H9 (cell line): ENCODE results near the gene SLC27A1. TPM values are rescaled to one million over a fixed set of nuclear protein-coding genes. Genes with fewer than 3 reads are reported as not detected.

Source experiments
- DNase-seq: peaks from one replicate; pipeline ENCODE4 v3.0.0-alpha.2; 2017
- H2AFZ ChIP-seq: one replicate; pipeline ENCODE4 v1.6.1; 2013; ENCODE audit warnings: mild to moderate bottlenecking, low read length, control low read depth, moderate library complexity
- H2AK5ac ChIP-seq: 2 replicates; pipeline ENCODE4 v1.6.1; 2013; ENCODE audit warnings: low read length, control low read depth, mixed read lengths; ENCODE audit not compliant: insufficient read length
- H2BK120ac ChIP-seq: one replicate; pipeline ENCODE4 v1.6.1; 2013; ENCODE audit warnings: low read depth, mild to moderate bottlenecking, low read length, control low read depth, inconsistent platforms; ENCODE audit not compliant: poor library complexity, severe bottlenecking
- H2BK12ac ChIP-seq: 2 replicates; pipeline ENCODE4 v1.6.1; 2013; ENCODE audit warnings: low read length, control low read depth, mixed read lengths, low read depth; ENCODE audit not compliant: insufficient read length
- H2BK15ac ChIP-seq: 2 replicates; pipeline ENCODE4 v1.6.1; 2013; ENCODE audit warnings: low read depth, low read length, control low read depth
- H2BK20ac ChIP-seq: one replicate; pipeline ENCODE4 v1.6.1; 2013; ENCODE audit warnings: low read depth, mild to moderate bottlenecking, low read length, control low read depth, inconsistent platforms; ENCODE audit not compliant: poor library complexity, severe bottlenecking
- H2BK5ac ChIP-seq: 2 replicates; pipeline ENCODE4 v1.6.1; 2013; ENCODE audit warnings: low read length, control low read depth, mixed read lengths; ENCODE audit not compliant: insufficient read length
- H3K14ac ChIP-seq: 2 replicates; pipeline ENCODE4 v1.6.1; 2013; ENCODE audit warnings: low read length, control low read depth; ENCODE audit not compliant: insufficient read depth
- H3K18ac ChIP-seq: 2 replicates; pipeline ENCODE4 v1.6.1; 2013; ENCODE audit warnings: low read depth, mild to moderate bottlenecking, mixed read lengths, low read length, control low read depth; ENCODE audit not compliant: insufficient read length
- H3K23ac ChIP-seq: 2 replicates; pipeline ENCODE4 v1.6.1; 2013; ENCODE audit warnings: low read length, control low read depth, mixed read lengths, low read depth; ENCODE audit not compliant: insufficient read length
- H3K23me2 ChIP-seq: 2 replicates; pipeline ENCODE4 v1.6.1; 2013; ENCODE audit warnings: low read depth, mild to moderate bottlenecking, mixed read lengths, low read length, control low read depth; ENCODE audit not compliant: insufficient read length, poor library complexity, severe bottlenecking
- H3K27ac ChIP-seq: 2 replicates; pipeline ENCODE4 v1.5.1; 2013; ENCODE audit warnings: low read length, control low read depth, mixed read lengths, low read depth; ENCODE audit not compliant: insufficient read length
- H3K27me3 ChIP-seq: 2 replicates; pipeline ENCODE4 v1.6.1; 2013; ENCODE audit warnings: low read length, control low read depth, inconsistent platforms; ENCODE audit not compliant: insufficient read depth
- H3K4ac ChIP-seq: 2 replicates; pipeline ENCODE4 v1.6.1; 2013; ENCODE audit warnings: low read depth, mild to moderate bottlenecking, control low read depth, inconsistent platforms, low read length, moderate library complexity
- H3K4me1 ChIP-seq: 2 replicates; pipeline ENCODE4 v1.6.1; 2013; ENCODE audit warnings: low read length, control low read depth, inconsistent platforms; ENCODE audit not compliant: insufficient read depth
- H3K4me2 ChIP-seq: 2 replicates; pipeline ENCODE4 v1.6.1; 2013; ENCODE audit warnings: low read length, control low read depth, mixed read lengths; ENCODE audit not compliant: insufficient read length, insufficient read depth
- H3K56ac ChIP-seq: 2 replicates; pipeline ENCODE4 v1.6.1; 2013; ENCODE audit warnings: low read depth, mild to moderate bottlenecking, mixed read lengths, low read length, control low read depth; ENCODE audit not compliant: insufficient read length
- H3K79me1 ChIP-seq: 2 replicates; pipeline ENCODE4 v1.6.1; 2013; ENCODE audit warnings: low read depth, mild to moderate bottlenecking, moderate library complexity, low read length, control low read depth, inconsistent platforms; ENCODE audit not compliant: insufficient read depth, poor library complexity, severe bottlenecking
- H3K79me2 ChIP-seq: 2 replicates; pipeline ENCODE4 v1.6.1; 2013; ENCODE audit warnings: low read length, control low read depth, inconsistent platforms; ENCODE audit not compliant: insufficient read depth
- H3K9ac ChIP-seq: 2 replicates; pipeline ENCODE4 v1.6.1; 2013; ENCODE audit warnings: low read length, control low read depth, mixed read lengths; ENCODE audit not compliant: insufficient read length; ENCODE audit errors: extremely low read depth
- H3K9me3 ChIP-seq: one replicate; pipeline ENCODE4 v1.6.1; 2013; ENCODE audit warnings: low read depth, low read length, inconsistent platforms; ENCODE audit not compliant: control insufficient read depth
- H3T11ph ChIP-seq: one replicate; pipeline ENCODE4 v1.6.1; 2013; ENCODE audit warnings: mild to moderate bottlenecking, low read length, control low read depth, inconsistent platforms
- H4K20me1 ChIP-seq: one replicate; pipeline ENCODE4 v1.6.1; 2013; ENCODE audit not compliant: control insufficient read depth, insufficient read length, insufficient read depth
- H4K5ac ChIP-seq: 2 replicates; pipeline ENCODE4 v1.6.1; 2013; ENCODE audit warnings: low read depth, mild to moderate bottlenecking, mixed read lengths, low read length, control low read depth; ENCODE audit not compliant: insufficient read length
- H4K8ac ChIP-seq: replicated peaks from 2 replicates; pipeline ENCODE4 v1.6.1; 2013; ENCODE audit warnings: low read length, control low read depth, mixed read lengths, low read depth; ENCODE audit not compliant: insufficient read length
- H4K91ac ChIP-seq: 2 replicates; pipeline ENCODE4 v1.6.1; 2013; ENCODE audit warnings: low read depth, mild to moderate bottlenecking, moderate library complexity, mixed read lengths, low read length, control low read depth; ENCODE audit not compliant: insufficient read length
- H3K27ac Mint-ChIP-seq, 3 experiments: 2 replicates in 2 of 3; 3 replicates in 1 of 3; pipeline ENCODE4 v1.8.0; 2020 to 2021; ENCODE audit warnings: mixed read lengths in 3 of 3, mild to moderate bottlenecking in 1 of 3, moderate library complexity in 1 of 3
- H3K27me3 Mint-ChIP-seq: 2 replicates; pipeline ENCODE4 v1.8.0; 2021; ENCODE audit warnings: low read depth, mild to moderate bottlenecking, moderate library complexity, mixed read lengths
- H3K36me3 Mint-ChIP-seq, 3 experiments: 2 replicates in 2 of 3; 3 replicates in 1 of 3; pipeline ENCODE4 v1.8.0; 2020 to 2021; ENCODE audit warnings: low read depth in 3 of 3, mixed read lengths in 3 of 3; ENCODE audit not compliant: insufficient read depth in 1 of 3
- H3K4me1 Mint-ChIP-seq, 2 experiments: 2 replicates each; pipeline ENCODE4 v1.8.0; 2020; ENCODE audit warnings: mixed read lengths in 2 of 2
- H3K4me3 Mint-ChIP-seq, 2 experiments: 2 replicates in 1 of 2; 3 replicates in 1 of 2; pipeline ENCODE4 v1.8.0; 2020 to 2021; ENCODE audit warnings: mild to moderate bottlenecking in 2 of 2, mixed read lengths in 2 of 2, moderate library complexity in 1 of 2
- H3K9me3 Mint-ChIP-seq, 2 experiments: 2 replicates in 1 of 2; 3 replicates in 1 of 2; pipeline ENCODE4 v1.8.0; 2020; ENCODE audit warnings: mild to moderate bottlenecking in 2 of 2, mixed read lengths in 2 of 2, moderate library complexity in 1 of 2
- CTCF ChIP-seq: fragments of 200-600 bp; sonication (generic); conservative IDR thresholded peaks from 3 replicates; pipeline ENCODE4 v1.8.0; 2021; ENCODE audit warnings: antibody characterized with exemption, mild to moderate bottlenecking
- WGBS: extraction: QIAGEN DNeasy Blood & Tissue Kit; methylation state at CpG from one replicate; pipeline ENCODE4 v1.1.7; 2013; ENCODE audit warnings: missing lambda C conversion rate, low lambda C conversion rate, mixed read lengths; ENCODE audit not compliant: insufficient read length; ENCODE audit errors: extremely low coverage; 5-methylcytosine and 5-hydroxymethylcytosine counted together
- total RNA-seq: library from RNA; stranded (reverse); gene quantifications from 2 replicates; pipeline ENCODE4 v1.2.1, GENCODE V29; 2021

The SLC27A1 gene
- total RNA-seq, 1 experiment from 2014 or later, result 6.4 TPM

DNA sequence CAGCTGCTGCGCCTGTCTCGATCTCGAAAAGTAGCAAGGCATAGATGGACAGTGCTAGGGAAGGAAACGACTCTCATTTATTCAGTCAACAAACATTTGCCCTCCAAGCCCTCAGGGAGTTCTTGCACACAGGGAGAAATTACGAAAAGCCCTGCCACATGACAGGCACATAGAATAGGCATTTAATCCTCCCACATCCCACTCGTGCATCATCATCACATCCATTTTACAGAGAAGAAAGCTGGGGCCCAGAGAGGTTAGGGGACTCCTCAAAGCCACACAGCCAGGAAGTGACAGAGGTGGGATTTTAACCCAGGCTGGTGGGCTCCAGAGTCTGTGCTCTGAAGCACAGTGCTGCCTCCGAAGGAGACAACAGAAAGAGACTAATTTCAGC is 33.5 kb upstream of the SLC27A1 start:
- H3K23ac ChIP-seq, result no peak overlapping the region
- no peaks in the 10 kb centered on the region for H3K79me2 ChIP-seq
- Mint-ChIP-seq H3K36me3 (peaks cover 0 to 12% (median 0%) of the 10 kb centered on the region in 3 experiments; a peak in 3 of 7 replicates), H3K27me3 (peaks cover 3% of the 10 kb centered on the region), H3K4me1 (no peaks in the 10 kb centered on the region), H3K9me3 (peaks cover 0 to 5% of the 10 kb centered on the region in 2 experiments; a peak in 3 of 5 replicates), H3K27ac (no peak overlapping the region), H3K4me3 (no peak overlapping the region)
- no peaks in the 10 kb centered on the region for H3K9me3 ChIP-seq
- H3K4me1 ChIP-seq, result no peaks in the 10 kb centered on the region
- H2BK12ac ChIP-seq, result no peak overlapping the region
- no peak overlapping the region for H2BK15ac ChIP-seq
- H4K8ac ChIP-seq, result no peak overlapping the region
- WGBS, result no CpG with 5 or more reads among the region's 7 CpGs
- no peak overlapping the region for H2BK120ac ChIP-seq
- H2BK20ac ChIP-seq, result no peak overlapping the region
- H3K27me3 ChIP-seq, result no peaks in the 10 kb centered on the region
- H3K23me2 ChIP-seq, result no peaks in the 10 kb centered on the region
- no peaks in the 10 kb centered on the region for H4K20me1 ChIP-seq
- no peak overlapping the region for H3K14ac ChIP-seq
- no peaks in the 10 kb centered on the region for H3K79me1 ChIP-seq
- DNase-seq, result no peak
- H3K56ac ChIP-seq, result no peak overlapping the region
- no peak overlapping the region for H3K9ac ChIP-seq
- H2BK5ac ChIP-seq, result no peak overlapping the region
- no peak overlapping the region for H4K5ac ChIP-seq
- no peak overlapping the region for H4K91ac ChIP-seq
- H3K4ac ChIP-seq, result no peak overlapping the region
- no peak overlapping the region for H2AFZ ChIP-seq
- TF ChIP-seq CTCF, result no peak
- no peak overlapping the region for H3K18ac ChIP-seq
- H2AK5ac ChIP-seq, result no peak overlapping the region
- H3K4me2 ChIP-seq, result no peak overlapping the region
- no peak overlapping the region for H3T11ph ChIP-seq
- no peak overlapping the region for H3K27ac ChIP-seq
